HepG2 (cell line): ENCODE data around the gene TOR2A. TPM values are rescaled to one million over a fixed set of nuclear protein-coding genes. Genes with fewer than 3 reads are reported as not detected.
A peak's percentile ranks its signal among the peaks of the same experiment; 100 is the strongest.

Source experiments
- ATAC-seq: fragments of 200-7000 bp; cut with Tn5 transposase; 3 replicates; pipeline ENCODE4 v1.9.1; 2020; ENCODE audit warnings: mild to moderate bottlenecking, moderate library complexity
- BruUV-seq: library from RNA; stranded (reverse); fragments of 400-500 nt; replicated peaks from 2 replicates; lab custom pipeline; 2021; lab: Mats Ljungman, UMichigan
- CTCF ChIA-PET: fragments of 300-600 bp; formaldehyde crosslinking; extraction: SDS; loops from one replicate; lab custom pipeline; 2021; ENCODE audit warnings: low total read pairs, inconsistent platforms, low intra/inter-chr PET ratio; lab: Yijun Ruan, JAX
- POLR2A ChIA-PET: fragments of 350-600 bp; sonication (Branson Sonifier 250); formaldehyde crosslinking; loops from one replicate; lab custom pipeline; 2020; ENCODE audit warnings: antibody characterized with exemption, inconsistent platforms; lab: Yijun Ruan, JAX
- DNase-seq: peaks from one replicate; pipeline ENCODE4 v3.0.0-alpha.2; 2015; ENCODE audit warnings: low spot score
- FAIRE-seq: peaks from 3 replicates; lab custom pipeline; 2011; peaks lifted over from hg19 to GRCh38; lab: Jason Lieb, UNC
- H2AFZ ChIP-seq: one replicate; pipeline ENCODE4 v1.6.1; 2011; ENCODE audit warnings: low read length, inconsistent platforms
- H3K27ac ChIP-seq: fragments of 300-600 bp; 3 replicates; pipeline ENCODE4 v1.8.0; 2011; ENCODE audit warnings: mixed run types, mild to moderate bottlenecking, mixed read lengths, low read length, inconsistent platforms; ENCODE audit not compliant: insufficient read depth; ENCODE audit errors: extremely low read length
- H3K27me3 ChIP-seq, 2 experiments: fragments of 200-600 bp in 1 of 2; 2 replicates in 1 of 2; 3 replicates in 1 of 2; pipeline versions ENCODE4 v1.6.0 to v1.8.0; 2011; ENCODE audit warnings: low read length in 2 of 2, mild to moderate bottlenecking in 2 of 2, moderate library complexity in 2 of 2, inconsistent platforms in 1 of 2; ENCODE audit not compliant: insufficient read depth in 2 of 2, control insufficient read depth in 1 of 2
- H3K36me3 ChIP-seq, 2 experiments: fragments of 200-600 bp in 1 of 2; replicated peaks in 1 of 2; 2 replicates in 1 of 2; 3 replicates in 1 of 2; pipeline versions ENCODE4 v1.5.1 to v1.8.0; 2011; ENCODE audit warnings: low read length in 2 of 2, inconsistent platforms in 1 of 2; ENCODE audit not compliant: insufficient read depth in 2 of 2, control insufficient read depth in 1 of 2
- H3K4me1 ChIP-seq: 2 replicates; pipeline ENCODE4 v1.5.1; 2012; ENCODE audit warnings: low read length, inconsistent platforms; ENCODE audit not compliant: insufficient read depth
- H3K4me2 ChIP-seq: 2 replicates; pipeline ENCODE4 v1.6.0; 2011; ENCODE audit warnings: low read depth, low read length, inconsistent platforms
- H3K4me3 ChIP-seq, 3 experiments: fragments of 200-600 bp in 1 of 3; sonication (generic), shearing (Covaris generic) in 1 of 3; replicated peaks in 1 of 3; 2 replicates each; pipeline ENCODE4 v1.5.1; 2011 to 2016; ENCODE audit warnings: low read length in 3 of 3, inconsistent platforms in 2 of 3, low read depth in 2 of 3, mild to moderate bottlenecking in 2 of 3, control low read depth in 1 of 3, mixed read lengths in 1 of 3; ENCODE audit not compliant: insufficient read depth in 1 of 3
- H3K79me2 ChIP-seq: one replicate; pipeline ENCODE4 v1.6.1; 2011; ENCODE audit warnings: low read length, inconsistent platforms; ENCODE audit not compliant: insufficient read depth
- H3K9ac ChIP-seq: 2 replicates; pipeline ENCODE4 v1.6.0; 2011; ENCODE audit warnings: mild to moderate bottlenecking, low read depth, low read length, inconsistent platforms; ENCODE audit not compliant: insufficient read depth
- H3K9me3 ChIP-seq: 2 replicates; pipeline ENCODE4 v1.5.1; 2012; ENCODE audit warnings: mild to moderate bottlenecking, low read length
- H4K20me1 ChIP-seq: 2 replicates; pipeline ENCODE4 v1.6.0; 2011; ENCODE audit warnings: inconsistent platforms, mild to moderate bottlenecking, low read length, moderate library complexity; ENCODE audit not compliant: insufficient read depth
- DMAP1 ChIP-seq: IDR thresholded peaks from 2 replicates; pipeline ENCODE4 v1.6.1; 2016
- PHF20 ChIP-seq: sonication (generic); formaldehyde crosslinking; IDR thresholded peaks from 2 replicates; pipeline ENCODE4 v1.5.0; 2020; ENCODE audit warnings: mild to moderate bottlenecking, missing genetic modification reagents
- PHF8 ChIP-seq: sonication (generic); formaldehyde crosslinking; IDR thresholded peaks from 2 replicates; pipeline ENCODE4 v1.5.0; 2020; ENCODE audit warnings: missing genetic modification reagents
- PREB ChIP-seq: sonication (generic); formaldehyde crosslinking; IDR thresholded peaks from 2 replicates; pipeline ENCODE4 v1.4.0; 2020; ENCODE audit warnings: missing genetic modification reagents
- SALL2 ChIP-seq: sonication (generic); formaldehyde crosslinking; IDR thresholded peaks from 2 replicates; pipeline ENCODE4 v1.8.1; 2023; ENCODE audit warnings: mild to moderate bottlenecking, missing genetic modification reagents, inconsistent platforms
- TOPORS ChIP-seq: sonication (generic); formaldehyde crosslinking; IDR thresholded peaks from 2 replicates; pipeline ENCODE4 v1.8.0; 2023; ENCODE audit warnings: mild to moderate bottlenecking, missing genetic modification reagents
- UBTF ChIP-seq: sonication (generic); formaldehyde crosslinking; IDR thresholded peaks from 2 replicates; pipeline ENCODE4 v1.4.0; 2020; ENCODE audit warnings: mild to moderate bottlenecking, missing genetic modification reagents
- YEATS2 ChIP-seq: sonication (generic); formaldehyde crosslinking; IDR thresholded peaks from 2 replicates; pipeline ENCODE4 v1.4.0; 2020; ENCODE audit warnings: missing genetic modification reagents, borderline replicate concordance
- YY1 ChIP-seq: IDR thresholded peaks from 2 replicates; pipeline ENCODE4 v1.6.1; 2011; ENCODE audit warnings: low read length, low read depth, moderate library complexity, mild to moderate bottlenecking; ENCODE audit not compliant: insufficient read depth, insufficient replicate concordance
- ZBTB43 ChIP-seq: sonication (generic); formaldehyde crosslinking; conservative IDR thresholded peaks from 2 replicates; pipeline ENCODE4 v1.4.0; 2020; ENCODE audit warnings: missing genetic modification reagents
- ZBTB7B ChIP-seq: sonication (generic); formaldehyde crosslinking; IDR thresholded peaks from 2 replicates; pipeline ENCODE4 v1.4.0; 2020; ENCODE audit warnings: missing genetic modification reagents
- ZNF292 ChIP-seq: sonication (generic); formaldehyde crosslinking; IDR thresholded peaks from 2 replicates; pipeline ENCODE4 v1.8.1; 2022; ENCODE audit warnings: mild to moderate bottlenecking, low read depth, missing genetic modification reagents, borderline replicate concordance
- ZNF737 ChIP-seq: sonication (generic); formaldehyde crosslinking; IDR thresholded peaks from 2 replicates; pipeline ENCODE4 v1.5.0; 2020; ENCODE audit warnings: missing genetic modification reagents, mild to moderate bottlenecking, borderline replicate concordance
- ZNF790 ChIP-seq: sonication (generic); formaldehyde crosslinking; IDR thresholded peaks from 2 replicates; pipeline ENCODE4 v1.8.0; 2022; ENCODE audit warnings: missing genetic modification reagents, mild to moderate bottlenecking, borderline replicate concordance
- WGBS: methylation state at CpG from one replicate; pipeline ENCODE4 v1.1.6; 2017; ENCODE audit warnings: low lambda C conversion rate; 5-methylcytosine and 5-hydroxymethylcytosine counted together
- in situ Hi-C: cut with HindIII; loops from 2 replicates; pipeline ENCODE4 v1.10.0; 2017; ENCODE audit warnings: low pct_unique_long_range_greater_than_20kb; ENCODE audit not compliant: extremely low pct_ligation_motif_present
- intact Hi-C: fragments of 100-400 bp; cut with micrococcal nuclease; formaldehyde crosslinking; loops from one replicate; pipeline ENCODE4 v1.10.0; 2022; ENCODE audit not compliant: unreplicated experiment
- polyA plus RNA-seq, 8 experiments: library from polyadenylated mRNA; depleted of rRNA in 3 of 8; stranded (reverse) in 7 of 8; unstranded in 1 of 8; fragments of >200 nt; fragmentation: Illumina TruSeq in 4 of 8; extraction: Trizol in 4 of 8; gene quantifications; 2 replicates each; pipeline versions ENCODE4 v1.2.1 to v1.2.3, GENCODE V29; 2011 to 2016; ENCODE audit warnings: low read depth in 4 of 8, missing spikeins in 1 of 8, mixed read lengths in 1 of 8; ENCODE audit not compliant: insufficient read depth in 1 of 8
- total RNA-seq, 5 experiments: library from RNA; depleted of rRNA; stranded (reverse); fragments of >200 nt; fragmentation: Illumina TruSeq; extraction: Trizol; gene quantifications; 2 replicates each; pipeline ENCODE4 v1.2.3, GENCODE V29; 2016; ENCODE audit warnings: low read depth in 1 of 5
- TF ChIP-seq, protein P1 (sequence below): sonication (generic); formaldehyde crosslinking; IDR thresholded peaks from 2 replicates; pipeline ENCODE4 v1.4.0; 2020; ENCODE audit warnings: missing genetic modification reagents
- TF ChIP-seq, protein P2 (sequence below): sonication (generic); formaldehyde crosslinking; IDR thresholded peaks from 2 replicates; pipeline ENCODE4 v1.4.0; 2020; ENCODE audit warnings: missing genetic modification reagents, borderline replicate concordance

The TOR2A gene
- total and polyA plus RNA-seq, 2 of the 13 experiments (the other 11 are each of a cell fraction or from before 2014, with no cell fraction given): 3.5 to 7.2 TPM

DNA sequence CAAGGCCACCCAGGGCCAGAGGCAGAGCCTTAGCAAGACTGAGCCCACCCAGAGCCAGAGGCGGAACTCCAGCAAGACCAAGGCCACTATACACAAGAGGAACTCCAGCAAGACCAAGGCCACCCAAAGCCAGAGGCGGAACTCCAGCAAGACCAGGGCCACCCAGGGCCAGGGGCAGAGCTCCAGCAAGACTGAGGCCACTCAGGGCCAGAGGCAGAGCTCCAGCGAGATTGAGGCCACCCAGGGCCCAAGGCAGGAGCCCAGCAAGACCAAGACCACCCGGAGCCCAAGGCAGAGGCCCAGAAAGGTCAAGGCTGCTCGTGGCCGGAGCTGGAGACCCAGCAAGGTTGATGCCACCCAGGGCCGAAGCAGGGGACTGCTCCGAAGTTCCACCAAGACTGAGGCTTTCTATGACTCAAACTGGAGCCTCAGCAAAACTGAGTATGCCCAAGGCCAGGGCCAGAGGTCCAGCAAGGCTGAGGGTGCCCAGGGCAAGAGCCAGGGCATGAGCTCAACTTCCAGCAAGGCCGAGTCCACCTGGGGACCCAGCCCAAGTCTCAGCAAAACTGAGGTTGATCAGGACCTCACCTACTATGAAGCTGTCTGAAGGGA, 4.2 kb downstream of the TOR2A start:
- Histone ChIP-seq H3K27me3 (peaks cover 0 to 2% of the 10 kb centered on the region in 2 experiments; a peak in 1 of 5 replicates), H3K9ac (no peak overlapping the region), H3K4me3 (no peak overlapping the region), H3K36me3 (no peaks in the 10 kb centered on the region), H4K20me1 (no peaks in the 10 kb centered on the region), H3K27ac (no peak overlapping the region), H3K4me2 (no peak overlapping the region), H3K79me2 (no peaks in the 10 kb centered on the region), H3K9me3 (no peaks in the 10 kb centered on the region), H2AFZ (no peak overlapping the region), H3K4me1 (peaks cover 38% of the 10 kb centered on the region)
- ChIA-PET POLR2A (no interaction called here), CTCF (no interaction called here)
- intact Hi-C loops (no loop called here), in situ Hi-C loops (loop anchor here (10.0 kb wide), 1 partner anchor 226 kb away; no protein-coding TSS in a partner anchor)
- BruUV-seq: no TSS peak
- DNase-seq: no peak
- 40% methylated on average over 1 of the region's 9 CpGs for WGBS
- no peak; the same call in 2 of the 3 replicates for ATAC-seq
- FAIRE-seq: no peak
- TF ChIP-seq, protein P1, sequence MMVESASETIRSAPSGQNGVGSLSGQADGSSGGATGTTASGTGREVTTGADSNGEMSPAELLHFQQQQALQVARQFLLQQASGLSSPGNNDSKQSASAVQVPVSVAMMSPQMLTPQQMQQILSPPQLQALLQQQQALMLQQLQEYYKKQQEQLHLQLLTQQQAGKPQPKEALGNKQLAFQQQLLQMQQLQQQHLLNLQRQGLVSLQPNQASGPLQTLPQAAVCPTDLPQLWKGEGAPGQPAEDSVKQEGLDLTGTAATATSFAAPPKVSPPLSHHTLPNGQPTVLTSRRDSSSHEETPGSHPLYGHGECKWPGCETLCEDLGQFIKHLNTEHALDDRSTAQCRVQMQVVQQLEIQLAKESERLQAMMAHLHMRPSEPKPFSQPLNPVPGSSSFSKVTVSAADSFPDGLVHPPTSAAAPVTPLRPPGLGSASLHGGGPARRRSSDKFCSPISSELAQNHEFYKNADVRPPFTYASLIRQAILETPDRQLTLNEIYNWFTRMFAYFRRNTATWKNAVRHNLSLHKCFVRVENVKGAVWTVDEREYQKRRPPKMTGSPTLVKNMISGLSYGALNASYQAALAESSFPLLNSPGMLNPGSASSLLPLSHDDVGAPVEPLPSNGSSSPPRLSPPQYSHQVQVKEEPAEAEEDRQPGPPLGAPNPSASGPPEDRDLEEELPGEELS: no peak
- no peak for TF ChIP-seq YEATS2 (CRISPR knock-in tag)
- no peak for TF ChIP-seq DMAP1 (CRISPR knock-in tag)
- no peak for TF ChIP-seq TOPORS (CRISPR knock-in tag)
- no peak for TF ChIP-seq ZNF737 (CRISPR knock-in tag)
- TF ChIP-seq SALL2: no peak
- no peak for TF ChIP-seq PHF8 (CRISPR knock-in tag)
- TF ChIP-seq, protein P2, sequence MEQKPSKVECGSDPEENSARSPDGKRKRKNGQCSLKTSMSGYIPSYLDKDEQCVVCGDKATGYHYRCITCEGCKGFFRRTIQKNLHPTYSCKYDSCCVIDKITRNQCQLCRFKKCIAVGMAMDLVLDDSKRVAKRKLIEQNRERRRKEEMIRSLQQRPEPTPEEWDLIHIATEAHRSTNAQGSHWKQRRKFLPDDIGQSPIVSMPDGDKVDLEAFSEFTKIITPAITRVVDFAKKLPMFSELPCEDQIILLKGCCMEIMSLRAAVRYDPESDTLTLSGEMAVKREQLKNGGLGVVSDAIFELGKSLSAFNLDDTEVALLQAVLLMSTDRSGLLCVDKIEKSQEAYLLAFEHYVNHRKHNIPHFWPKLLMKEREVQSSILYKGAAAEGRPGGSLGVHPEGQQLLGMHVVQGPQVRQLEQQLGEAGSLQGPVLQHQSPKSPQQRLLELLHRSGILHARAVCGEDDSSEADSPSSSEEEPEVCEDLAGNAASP (CRISPR knock-in tag): 0 out of 2 replicates have a peak, but pooled peaks have one; percentile 16
- TF ChIP-seq ZBTB43: no peak
- no peak for TF ChIP-seq PREB (CRISPR knock-in tag)
- no peak for TF ChIP-seq PHF20
- no peak for TF ChIP-seq YY1
- TF ChIP-seq ZBTB7B (CRISPR knock-in tag): 0 out of 2 replicates have a peak, but pooled peaks have one; percentile 18
- no peak for TF ChIP-seq ZNF292 (CRISPR knock-in tag)
- no peak for TF ChIP-seq ZNF790 (CRISPR knock-in tag)
- TF ChIP-seq UBTF (CRISPR knock-in tag): 0 out of 2 replicates have a peak, but pooled peaks have one; percentile 18
